GM21825 (cell line): Measurements from ENCODE around the gene DLG4.
A peak's percentile ranks its signal among the peaks of the same experiment; 100 is the strongest.

Source experiments
- ATAC-seq: cut with Tn5 transposase; IDR thresholded peaks from one replicate; pipeline ENCODE4 v1.9.1; 2021; ENCODE audit warnings: mild to moderate bottlenecking, moderate library complexity; ENCODE audit not compliant: unreplicated experiment

DLG4 gene

DNA sequence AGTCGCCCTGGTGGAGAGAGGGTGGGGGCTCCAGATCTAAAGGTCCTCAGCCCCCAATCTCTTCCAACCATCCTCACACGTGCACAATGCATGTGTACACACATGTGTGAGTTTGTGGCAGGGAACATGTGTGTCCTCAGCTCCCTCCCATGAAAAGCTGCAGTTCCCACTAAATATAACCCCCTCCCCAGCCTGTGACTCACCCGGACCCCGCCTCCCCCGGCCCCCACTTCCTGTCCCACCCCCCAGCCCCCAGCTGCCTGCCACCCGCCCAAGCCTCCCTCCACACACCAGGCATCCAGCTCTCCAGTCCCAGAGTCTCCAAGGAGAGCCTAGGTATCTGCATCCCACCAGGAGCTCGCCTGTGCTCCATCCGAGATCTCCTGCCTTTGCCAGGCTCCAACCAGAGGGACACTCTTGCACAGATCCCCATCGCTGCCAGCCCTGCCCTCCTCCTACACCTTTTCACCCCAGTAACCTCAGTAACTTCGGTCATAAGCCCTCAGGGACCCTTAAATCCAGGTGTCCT, 3.9 kb downstream of the DLG4 start:
- no peak for ATAC-seq

DNA sequence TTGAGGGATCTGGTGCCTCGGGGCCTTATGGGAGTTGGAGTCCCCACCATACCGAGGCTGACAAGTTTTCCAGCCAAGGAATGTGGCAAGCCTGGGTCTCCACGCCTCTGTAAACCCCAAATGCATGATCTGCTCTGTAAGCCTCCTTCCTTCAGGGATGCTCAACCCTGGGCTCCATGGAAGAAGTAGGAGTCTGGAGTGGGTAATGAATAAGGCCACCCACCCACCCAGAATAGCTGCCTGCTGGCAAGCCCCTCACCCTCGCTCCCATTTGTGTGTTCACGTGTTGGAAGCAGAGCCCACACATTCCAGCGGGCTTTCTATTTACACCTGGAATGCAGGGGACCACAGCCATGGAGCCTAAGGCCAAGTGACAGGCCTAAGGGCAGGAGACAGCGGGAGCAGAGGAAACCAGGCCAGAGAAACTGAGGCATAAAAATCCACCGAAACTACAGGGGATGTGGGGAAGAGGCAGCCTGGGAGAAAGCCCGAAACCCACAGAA, 4.4 kb downstream of the DLG4 start:
- ATAC-seq: no peak

DNA sequence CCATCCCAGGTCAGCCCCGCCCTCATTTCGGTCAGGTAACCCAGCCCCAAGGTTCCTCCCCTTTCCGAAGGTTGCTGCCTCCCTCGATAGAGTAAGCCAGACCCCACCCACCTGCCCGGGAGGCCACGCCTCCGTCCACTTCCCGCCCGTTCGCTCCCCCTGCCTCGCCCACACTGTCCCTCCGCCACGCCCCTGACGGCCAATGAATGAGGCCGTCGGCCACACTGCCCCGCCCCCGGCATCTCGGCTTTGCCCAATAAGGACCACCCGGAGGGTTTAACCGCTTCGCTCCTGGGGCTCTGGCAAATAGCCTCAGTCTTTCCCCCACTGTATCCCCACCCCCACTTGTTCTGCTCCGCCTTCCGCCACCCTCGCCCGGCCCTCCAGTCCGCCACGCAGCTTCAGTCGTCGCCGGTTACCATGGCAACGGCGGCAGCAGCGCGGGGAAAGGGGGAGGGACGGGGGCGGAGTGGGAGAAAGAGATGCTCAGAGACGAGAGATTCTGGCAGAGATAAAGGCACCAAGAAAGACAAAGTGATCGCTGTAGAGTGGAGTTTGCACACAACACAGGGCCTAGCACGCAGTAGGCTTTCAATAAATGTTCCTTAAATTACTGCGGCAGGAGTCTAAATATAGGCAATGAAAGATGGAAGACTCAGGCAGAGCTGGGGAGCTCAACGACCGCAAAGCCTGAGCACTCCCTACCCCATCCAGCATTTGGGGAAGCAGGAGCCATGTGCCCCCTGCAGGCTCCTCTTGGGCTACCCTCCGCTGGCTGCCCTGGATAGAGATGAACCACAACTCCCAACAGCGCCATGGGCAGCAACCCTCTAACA, 5.1 kb downstream of the DLG4 start:
- ATAC-seq: peak; percentile 74

DNA sequence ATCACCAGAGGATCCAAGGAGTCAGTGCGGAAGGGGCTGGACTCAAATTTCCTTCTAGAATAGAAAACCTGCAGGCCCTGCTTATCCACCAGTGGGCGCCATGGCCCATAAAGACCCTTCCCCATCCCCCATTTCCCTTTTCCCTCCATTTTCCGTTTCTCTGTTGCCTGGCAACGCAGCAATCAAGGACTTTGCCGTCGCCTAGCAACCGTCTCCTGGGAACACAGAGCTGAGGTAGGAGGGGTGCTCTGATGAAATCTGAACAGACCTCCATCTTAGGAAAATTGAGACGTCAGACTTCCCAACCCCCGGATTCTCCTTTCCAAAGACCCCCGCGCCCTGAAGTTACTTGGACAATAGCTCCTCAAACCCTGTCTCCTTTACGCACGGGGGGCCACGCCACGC, 5.7 kb downstream of the DLG4 start:
- no peak for ATAC-seq

DNA sequence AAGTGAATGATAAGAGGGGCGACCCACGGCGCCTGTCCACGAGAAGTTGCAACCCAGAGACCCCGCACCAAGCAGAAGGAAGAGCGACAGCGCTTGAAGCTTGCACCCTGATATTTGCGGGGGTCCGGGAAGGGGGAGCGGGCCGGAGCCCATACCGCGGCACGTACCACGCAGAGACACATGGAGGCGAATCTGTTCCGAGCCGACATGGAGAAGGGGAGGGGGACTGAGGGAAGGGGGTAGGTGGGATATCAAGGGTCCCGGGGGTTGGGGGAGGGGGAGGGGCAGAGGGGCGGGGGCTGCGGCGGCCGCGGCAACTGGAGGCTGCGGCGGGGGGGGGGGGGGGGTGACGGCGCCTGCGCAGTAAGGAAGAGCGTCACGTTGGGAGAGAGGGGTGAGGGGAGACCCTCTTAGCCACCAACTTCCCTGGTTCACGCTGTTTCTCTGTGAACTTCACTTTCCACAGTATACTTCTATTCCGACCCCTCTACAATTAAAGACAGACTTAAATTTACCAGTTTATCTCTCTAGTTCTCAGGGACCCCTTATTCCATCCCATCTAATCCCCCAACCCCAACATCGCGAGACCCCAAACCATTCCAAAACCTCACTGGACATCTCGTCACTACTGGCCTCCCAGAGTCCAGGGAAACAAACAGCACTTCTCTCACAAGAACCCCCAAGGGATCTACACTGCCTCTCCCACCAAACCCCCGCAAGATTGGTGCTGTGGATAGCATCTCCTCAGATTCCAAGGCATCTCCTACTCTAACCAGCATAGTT, 8.0 kb downstream of the DLG4 start:
- ATAC-seq: no peak

DNA sequence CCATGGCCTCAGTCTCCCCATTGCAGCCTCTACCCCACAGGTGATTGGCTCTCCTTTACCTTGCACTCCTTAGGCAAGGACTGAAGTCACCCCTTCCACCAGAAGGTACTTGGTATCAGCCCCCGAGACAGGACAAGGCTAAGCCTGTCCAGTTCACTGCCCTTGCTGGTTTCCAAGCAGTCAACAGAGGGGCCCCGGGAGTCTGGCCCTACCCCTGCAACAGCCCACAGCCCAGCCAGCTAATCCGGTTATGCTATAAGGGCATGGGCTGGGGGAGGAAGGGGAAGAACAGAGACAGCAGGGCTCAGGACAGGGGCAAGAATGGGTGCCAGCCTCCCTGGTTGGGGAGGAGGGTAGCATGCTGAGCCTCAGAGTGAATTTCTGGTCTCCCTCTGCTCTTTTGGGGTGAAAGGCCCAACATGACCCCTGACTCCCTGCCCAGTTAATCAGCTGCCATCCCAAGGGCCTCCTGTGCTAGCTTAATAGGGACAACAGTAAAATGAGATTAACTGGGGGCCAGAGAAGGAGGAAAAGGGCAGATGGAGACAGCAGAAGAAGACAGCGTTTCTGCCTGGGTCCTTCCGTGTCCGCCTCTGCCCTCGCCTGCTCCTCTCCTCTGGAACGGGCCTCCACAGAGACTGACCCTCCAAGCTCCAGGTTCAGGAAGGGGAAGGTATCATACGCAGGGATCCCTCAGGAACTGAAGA, 10.7 kb downstream of the DLG4 start:
- no peak for ATAC-seq

DNA sequence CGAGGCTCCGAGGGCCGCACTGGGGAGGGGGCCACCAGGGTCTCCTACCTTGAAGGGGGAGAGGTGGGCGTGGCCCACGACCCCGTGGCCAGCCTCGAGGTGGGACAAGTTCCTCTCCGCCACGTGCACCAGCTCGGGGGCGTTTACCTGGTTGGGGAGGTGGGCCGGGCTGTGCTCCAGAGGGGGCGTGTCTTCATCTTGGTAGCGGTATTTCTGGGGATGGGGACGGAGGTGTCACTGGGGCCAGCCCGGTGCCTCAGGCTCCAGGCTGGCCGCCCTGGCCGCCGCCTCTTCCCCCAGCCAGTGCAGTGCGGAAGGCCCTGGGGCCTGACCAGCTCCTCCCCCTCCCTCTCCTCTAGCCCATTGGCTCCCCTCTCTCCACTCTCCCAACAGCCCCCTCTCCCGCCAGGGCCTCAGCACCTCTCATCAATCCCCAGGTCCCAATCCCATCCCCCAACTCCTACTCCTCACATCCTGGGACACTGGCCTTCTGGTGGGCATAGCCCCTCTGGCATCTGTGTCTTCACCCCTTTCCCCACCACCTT, 11.5 kb downstream of the DLG4 start:
- ATAC-seq: no peak

DNA sequence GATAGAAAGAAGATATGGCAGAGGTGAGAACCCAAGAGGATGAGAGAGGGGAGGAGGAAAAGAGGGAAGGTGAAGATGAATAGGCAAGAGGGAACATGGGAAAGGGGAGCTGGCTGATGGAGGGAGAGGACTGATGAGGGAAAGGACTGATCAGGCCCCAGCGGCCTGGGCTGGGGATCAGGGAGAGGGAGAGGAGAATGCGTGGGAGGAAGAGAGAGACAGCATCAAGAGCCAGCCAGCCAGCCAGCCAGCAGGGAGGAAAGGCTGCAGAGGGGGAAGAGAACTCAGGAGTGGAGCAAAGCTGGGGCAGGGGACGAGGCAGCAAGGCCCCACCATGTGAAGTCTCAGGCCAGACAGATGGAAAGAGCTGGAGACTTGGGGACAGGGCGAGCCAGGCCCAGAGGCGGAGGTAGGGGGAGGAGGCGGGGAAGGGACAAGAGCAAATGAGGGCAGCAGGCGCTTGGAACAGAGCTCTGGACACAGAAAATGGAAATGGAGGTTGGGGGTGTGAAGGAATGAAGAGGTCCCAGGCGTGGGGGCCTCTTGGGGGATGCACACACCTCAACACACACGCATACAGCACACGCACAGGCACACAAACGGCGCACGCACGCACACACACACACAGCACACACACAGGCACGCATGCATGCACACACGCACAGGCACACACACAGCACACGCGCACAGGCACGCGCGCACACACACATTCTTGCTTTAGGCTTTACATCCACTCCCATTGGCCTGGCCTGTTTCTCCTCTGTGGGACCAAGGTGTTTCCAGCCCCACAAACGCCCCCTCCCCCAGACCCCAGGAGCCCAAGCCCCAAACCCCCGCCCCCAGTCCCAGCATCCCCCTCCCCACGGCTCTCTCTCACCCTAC, 12.3 kb downstream of the DLG4 start:
- no peak for ATAC-seq

DNA sequence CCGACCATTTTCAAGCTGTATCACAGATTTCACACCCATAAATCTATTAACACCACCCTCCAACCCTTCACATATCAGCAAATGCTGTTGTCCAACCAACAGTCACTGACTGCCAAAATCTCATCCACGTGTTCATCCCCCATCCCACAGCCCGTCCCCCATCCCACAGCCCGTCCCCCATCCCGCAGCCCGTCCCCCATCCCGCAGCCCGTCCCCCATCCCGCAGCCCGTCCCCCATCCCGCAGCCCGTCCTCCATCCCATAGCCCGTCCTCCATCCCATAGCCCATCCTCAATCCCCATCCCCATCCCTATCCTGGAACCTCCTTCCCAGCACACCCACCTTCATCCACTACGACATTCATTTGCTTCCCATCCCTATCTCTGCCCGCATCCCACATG, 14.1 kb downstream of the DLG4 start:
- no peak for ATAC-seq

DNA sequence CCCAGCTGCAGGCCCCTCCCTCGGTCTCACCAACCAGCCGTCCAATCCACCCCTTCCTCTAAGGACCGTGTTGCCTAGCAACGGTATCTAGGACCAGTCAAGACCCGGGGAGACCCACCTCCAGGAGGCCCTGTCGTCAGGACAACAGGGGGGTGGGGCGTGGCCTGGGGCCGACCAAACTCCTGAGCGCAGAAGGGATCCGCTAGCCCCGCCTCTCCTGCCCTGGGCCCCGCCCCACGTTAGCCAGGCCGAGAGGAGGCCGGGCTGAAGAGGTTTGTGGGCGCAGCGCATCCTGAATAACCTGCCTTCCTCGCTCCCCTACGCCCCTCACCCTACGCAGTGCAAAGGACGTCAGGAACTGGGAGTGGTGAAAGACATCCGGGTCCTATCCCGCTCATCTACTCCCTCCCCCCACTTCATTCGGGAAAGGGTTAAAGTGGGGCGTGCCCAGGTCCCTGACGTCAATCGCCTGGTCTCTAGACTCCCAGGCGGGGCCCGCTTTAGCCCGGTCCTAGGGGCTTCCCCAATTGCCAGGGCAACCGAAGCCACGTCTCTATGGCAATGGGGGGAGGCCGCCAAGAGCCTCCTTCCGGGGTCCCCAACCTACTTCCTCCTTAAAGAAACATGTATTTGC, 14.7 kb downstream of the DLG4 start:
- ATAC-seq: peak; percentile 75

DNA sequence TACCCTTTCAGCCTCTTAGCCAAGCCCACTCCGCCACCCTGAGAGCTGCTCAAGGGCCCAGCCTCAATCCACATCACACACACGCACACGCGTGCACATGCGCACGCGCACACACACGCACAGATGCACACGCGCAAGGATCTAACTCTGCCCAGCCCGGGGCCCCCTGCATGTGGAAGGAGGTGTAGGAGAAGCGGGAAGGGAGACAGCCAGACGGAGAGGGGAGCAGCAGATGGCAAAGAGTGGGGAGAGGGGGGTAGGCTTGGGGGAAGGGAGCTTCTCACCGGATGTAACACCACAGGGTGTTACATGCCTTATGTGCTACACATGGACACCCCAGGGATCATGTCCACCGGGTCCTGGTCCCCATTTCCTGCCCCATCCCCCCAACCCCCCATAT, 15.3 kb downstream of the DLG4 start:
- ATAC-seq: no peak

DNA sequence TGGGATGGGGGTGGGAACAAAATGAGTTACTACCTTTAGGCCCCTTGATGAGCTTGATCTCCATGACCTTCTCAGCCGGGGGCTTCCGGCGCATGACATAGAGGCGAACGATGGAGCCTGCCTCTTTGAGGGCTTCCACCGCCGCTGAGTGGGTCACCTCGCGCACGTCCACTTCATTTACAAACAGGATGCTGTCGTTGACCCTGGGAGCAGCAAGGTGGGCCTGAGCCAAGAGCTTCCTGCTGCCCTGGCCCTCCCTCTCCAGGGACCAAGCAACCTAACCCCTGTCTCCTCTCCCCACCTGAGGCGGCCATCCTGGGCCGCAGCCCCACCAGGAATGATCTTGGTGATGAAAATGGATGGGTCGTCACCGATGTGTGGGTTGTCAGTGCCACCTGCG, 16.2 kb downstream of the DLG4 start:
- ATAC-seq: no peak

DNA sequence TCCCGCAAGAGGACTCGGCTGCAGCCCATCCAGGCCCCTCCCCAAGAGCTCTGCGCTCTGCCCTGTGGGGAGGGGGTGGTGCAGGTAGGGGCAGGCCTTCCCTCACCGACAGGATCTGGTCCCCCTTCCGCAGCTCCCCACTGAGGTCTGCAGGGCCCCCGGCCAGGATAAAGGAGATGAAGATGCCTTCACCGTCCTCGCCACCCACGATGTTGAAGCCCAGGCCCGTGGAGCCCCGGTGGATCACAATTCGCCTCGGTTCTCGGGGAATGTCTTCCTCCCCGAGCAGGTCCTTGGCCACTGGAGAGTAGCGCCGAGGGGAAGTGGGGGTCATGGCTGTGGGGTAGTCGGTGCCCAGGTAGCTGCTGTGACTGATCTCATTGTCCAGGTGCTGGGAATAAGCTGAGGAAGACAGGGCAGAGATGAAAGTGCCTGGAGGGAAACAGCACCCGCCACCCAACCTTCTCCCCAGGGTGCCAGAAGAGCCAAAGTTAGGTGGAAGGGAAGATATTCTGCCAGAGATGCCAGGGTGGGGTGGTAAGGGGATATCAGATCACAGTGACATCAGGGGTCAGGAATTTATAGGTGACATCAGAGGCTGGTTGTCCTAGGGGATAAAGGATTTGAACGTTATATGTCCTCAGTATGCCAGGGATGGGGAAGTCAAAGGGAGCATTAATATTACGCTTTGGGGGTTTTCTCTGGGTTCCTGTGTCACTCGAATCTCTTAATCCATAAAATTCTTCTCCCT, 22.8 kb downstream of the DLG4 start:
- no peak for ATAC-seq

DNA sequence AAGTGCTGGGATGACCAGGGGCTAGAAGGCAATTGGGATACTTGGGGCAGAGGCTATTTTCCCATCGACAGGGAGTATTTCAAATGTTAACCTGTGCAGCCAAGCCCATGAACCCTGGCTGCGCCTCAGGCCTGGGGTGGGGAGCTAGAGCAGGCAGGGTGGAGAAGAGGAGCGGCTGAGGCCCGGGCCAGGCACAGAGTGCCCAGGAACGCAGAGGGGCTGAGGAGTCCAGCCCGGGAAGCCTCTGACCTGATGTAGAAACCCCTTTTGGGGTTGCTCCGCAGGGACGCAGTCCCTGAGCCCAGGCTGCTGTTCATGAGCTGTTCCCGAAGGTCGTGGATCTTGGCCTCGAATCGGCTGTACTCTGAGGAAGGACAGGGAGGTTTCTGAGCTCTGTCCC, 23.7 kb downstream of the DLG4 start:
- no peak for ATAC-seq

DNA sequence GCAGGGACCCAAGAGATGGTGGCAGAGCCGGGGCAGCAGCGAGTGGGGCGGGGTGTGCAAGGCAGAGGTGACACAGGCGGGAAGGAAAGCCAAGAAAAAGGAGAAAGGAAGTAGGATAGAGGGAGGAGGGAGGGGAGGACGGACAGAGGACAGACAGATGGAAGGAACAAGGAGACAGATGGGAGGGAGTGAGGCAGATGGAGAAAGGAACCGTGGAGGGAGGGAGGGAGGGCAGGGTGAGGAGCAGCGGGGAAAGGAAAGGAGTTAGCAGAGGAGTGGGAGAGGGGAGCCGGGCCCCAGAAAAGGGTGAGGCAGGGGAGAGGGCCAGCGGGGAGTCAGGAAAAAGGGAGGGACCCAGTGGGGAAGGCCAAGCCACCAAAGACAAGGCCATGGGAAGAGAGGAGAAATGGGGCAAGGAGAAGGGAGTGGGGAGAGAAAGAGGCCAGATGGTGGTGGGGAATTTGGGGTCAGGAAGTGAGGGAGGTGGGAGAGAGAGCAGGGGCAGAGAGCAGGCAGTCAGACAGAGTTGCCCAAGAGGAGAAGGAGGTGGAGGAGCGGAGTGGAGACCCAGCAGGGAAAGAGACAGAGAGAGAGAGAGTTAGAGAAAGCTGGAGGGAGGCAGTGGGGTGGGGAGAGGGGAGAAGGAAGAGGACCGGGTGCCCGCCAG, 27.2 kb downstream of the DLG4 start:
- ATAC-seq: no peak

DNA sequence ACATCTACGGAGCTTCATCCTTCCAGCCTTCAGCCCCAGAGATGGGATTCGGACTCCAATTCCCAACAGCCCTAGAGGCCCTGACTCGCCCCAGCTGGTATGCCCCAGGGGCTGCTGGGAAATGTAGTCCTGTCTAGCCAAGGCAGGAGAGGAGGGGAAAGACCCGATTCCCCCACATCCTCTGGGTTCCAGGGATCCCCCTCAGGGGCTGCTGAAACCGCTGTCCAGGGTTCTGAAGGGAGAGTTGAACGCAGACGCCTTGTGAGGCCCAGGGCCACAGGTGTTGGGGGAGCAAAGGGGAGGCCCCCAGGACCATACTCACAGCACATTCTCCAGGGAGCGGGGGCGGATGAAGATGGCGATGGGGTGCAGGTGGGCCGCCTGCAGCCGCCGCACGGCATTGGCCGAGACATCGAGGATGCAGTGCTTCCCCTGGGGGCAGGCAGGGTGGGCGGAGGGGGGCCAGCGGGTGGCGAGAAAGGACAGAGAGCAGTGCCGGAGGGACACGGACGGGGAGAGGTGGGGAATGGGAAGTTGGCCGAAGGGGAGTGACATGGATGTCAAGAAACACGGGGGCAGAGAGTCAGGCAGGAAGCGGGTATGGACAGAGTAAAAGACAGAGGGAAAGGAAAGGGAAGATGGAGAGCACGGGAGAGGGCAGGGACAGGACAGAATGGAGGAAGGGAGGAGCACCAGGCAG, 27.9 kb downstream of the DLG4 start:
- ATAC-seq: no peak

DNA sequence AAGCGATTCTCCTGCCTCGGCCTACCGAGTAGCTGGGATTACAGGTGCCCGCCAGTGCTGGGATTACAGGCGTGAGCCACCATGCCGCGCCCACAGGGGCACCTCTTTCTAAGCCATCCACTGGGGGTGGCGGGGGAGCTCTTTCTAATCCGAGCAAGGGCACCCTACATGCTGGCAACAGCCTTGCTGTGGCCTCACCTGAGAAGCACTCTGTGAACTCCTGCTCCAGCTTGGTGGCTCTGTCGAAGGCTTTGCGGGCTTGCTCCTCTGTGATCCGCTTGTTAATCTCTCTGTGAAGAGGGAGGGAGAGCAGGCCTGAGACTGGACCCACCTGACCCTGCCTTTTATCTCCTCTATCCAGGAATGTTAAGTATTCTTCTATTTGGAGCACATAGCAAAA, 28.6 kb downstream of the DLG4 start:
- ATAC-seq: no peak
